ENCODE measurements around the gene FILIP1L.

FILIP1L gene

GRCh38 chr3:99856437-99857220 is 257.7 kb downstream of the FILIP1L start:
- peak overlapping the region; percentile 24 to 96 for H3K27ac ChIP-seq

GRCh38 chr3:99855900-99856299 is 258.4 kb downstream of the FILIP1L start:
- peaks cover 0 to 85% (median 38%) of the 10 kb centered on the region in 4 donors for H3K4me1 ChIP-seq
- no peak overlapping the region for H3K4me3 ChIP-seq
- no peak for DNase-seq
- no peaks in the 10 kb centered on the region for H3K27me3 ChIP-seq
- intact Hi-C loops (cut with DNase I; ENCODE audit: low total_unique reads), result no loop called here
- H3K36me3 ChIP-seq, result peaks cover 4 to 81% (median 46%) of the 10 kb centered on the region in 3 donors
- TF ChIP-seq CTCF (IDR thresholded peaks at IDR 0.05), result no peak
- H3K9me3 ChIP-seq, result peaks cover 0 to 14% (median 0%) of the 10 kb centered on the region in 3 donors
- peak overlapping the region; percentile 24 to 96 for H3K27ac ChIP-seq

More at GRCh38 chr3:99856437-99857220, 257.7 kb downstream of the FILIP1L start:
- Histone ChIP-seq H3K4me1 (peaks cover 0 to 93% (median 45%) of the 10 kb centered on the region in 4 donors), H3K9me3 (peaks cover 0 to 14% (median 0%) of the 10 kb centered on the region in 3 donors), H3K27me3 (no peaks in the 10 kb centered on the region), H3K4me3 (no peak overlapping the region), H3K36me3 (peaks cover 10 to 83% (median 39%) of the 10 kb centered on the region in 3 donors)
- no peak for DNase-seq
- intact Hi-C loops (cut with DNase I; ENCODE audit: low total_unique reads), result no loop called here
- no peak for TF ChIP-seq CTCF (IDR thresholded peaks at IDR 0.05)

GRCh38 chr3:99854756-99855298 is 259.5 kb downstream of the FILIP1L start:
- peaks cover 12 to 89% (median 56%) of the 10 kb centered on the region in 3 donors for H3K36me3 ChIP-seq
- peaks cover 0 to 23% (median 0%) of the 10 kb centered on the region in 3 donors for H3K9me3 ChIP-seq
- TF ChIP-seq CTCF (IDR thresholded peaks at IDR 0.05), result no peak
- no peak overlapping the region for H3K4me3 ChIP-seq
- peaks cover 0 to 75% (median 28%) of the 10 kb centered on the region in 4 donors for H3K4me1 ChIP-seq
- no peaks in the 10 kb centered on the region for H3K27me3 ChIP-seq
- no peak for DNase-seq
- H3K27ac ChIP-seq, result peak overlapping the region in 1 of 2 donors; percentile 24
- intact Hi-C loops (cut with DNase I; ENCODE audit: low total_unique reads), result no loop called here

- Histone ChIP-seq H3K4me3 (no peak overlapping the region), H3K9me3 (peaks cover 0 to 36% (median 0%) of the 10 kb centered on the region in 3 donors), H3K36me3 (peaks cover 17 to 94% (median 68%) of the 10 kb centered on the region in 3 donors), H3K4me1 (peaks cover 0 to 74% (median 20%) of the 10 kb centered on the region in 4 donors), H3K27me3 (no peaks in the 10 kb centered on the region), H3K27ac (no peak overlapping the region)
- no peak for DNase-seq
- intact Hi-C loops (cut with DNase I; ENCODE audit: low total_unique reads), result no loop called here
- TF ChIP-seq CTCF (IDR thresholded peaks at IDR 0.05), result no peak
Measured at GRCh38 chr3:99852851-99853250, 261.4 kb downstream of the FILIP1L start.

DNA sequence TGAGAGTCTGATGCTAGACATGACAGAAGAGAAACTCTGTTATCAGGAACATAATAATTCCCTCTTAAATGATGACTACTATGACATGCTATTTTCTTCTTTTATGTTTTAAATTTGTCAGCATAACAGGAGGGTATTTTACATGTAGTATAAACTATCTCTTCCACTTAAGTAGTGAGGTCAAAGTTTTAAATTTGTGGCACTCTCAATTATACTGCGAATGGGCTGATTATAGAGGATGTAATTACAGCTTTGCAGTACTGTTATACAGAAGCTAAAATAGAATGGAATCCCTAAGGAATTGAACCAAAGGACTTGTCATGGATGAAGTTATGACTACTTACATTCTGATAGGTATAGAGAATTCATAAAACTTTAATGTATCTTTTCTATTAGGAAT is 262.3 kb downstream of the FILIP1L start:
- intact Hi-C loops (cut with DNase I; ENCODE audit: low total_unique reads), result no loop called here
- H3K4me1 ChIP-seq, result peaks cover 0 to 74% (median 17%) of the 10 kb centered on the region in 4 donors
- H3K27me3 ChIP-seq, result no peaks in the 10 kb centered on the region
- no peak for DNase-seq
- H3K36me3 ChIP-seq, result peaks cover 17 to 88% (median 61%) of the 10 kb centered on the region in 3 donors
- no peak overlapping the region for H3K27ac ChIP-seq
- H3K4me3 ChIP-seq, result no peak overlapping the region
- H3K9me3 ChIP-seq, result peaks cover 0 to 36% (median 0%) of the 10 kb centered on the region in 3 donors
- TF ChIP-seq CTCF (IDR thresholded peaks at IDR 0.05), result no peak
